Medulla oblongata (tissue), 1 donor: Measurements from ENCODE around the gene MIDN.

ENCODE experiments used
- DNase-seq: peaks from one replicate; pipeline ENCODE4 v3.0.0-alpha.2; 2015; ENCODE audit errors: extremely low spot score

The MIDN gene

DNA sequence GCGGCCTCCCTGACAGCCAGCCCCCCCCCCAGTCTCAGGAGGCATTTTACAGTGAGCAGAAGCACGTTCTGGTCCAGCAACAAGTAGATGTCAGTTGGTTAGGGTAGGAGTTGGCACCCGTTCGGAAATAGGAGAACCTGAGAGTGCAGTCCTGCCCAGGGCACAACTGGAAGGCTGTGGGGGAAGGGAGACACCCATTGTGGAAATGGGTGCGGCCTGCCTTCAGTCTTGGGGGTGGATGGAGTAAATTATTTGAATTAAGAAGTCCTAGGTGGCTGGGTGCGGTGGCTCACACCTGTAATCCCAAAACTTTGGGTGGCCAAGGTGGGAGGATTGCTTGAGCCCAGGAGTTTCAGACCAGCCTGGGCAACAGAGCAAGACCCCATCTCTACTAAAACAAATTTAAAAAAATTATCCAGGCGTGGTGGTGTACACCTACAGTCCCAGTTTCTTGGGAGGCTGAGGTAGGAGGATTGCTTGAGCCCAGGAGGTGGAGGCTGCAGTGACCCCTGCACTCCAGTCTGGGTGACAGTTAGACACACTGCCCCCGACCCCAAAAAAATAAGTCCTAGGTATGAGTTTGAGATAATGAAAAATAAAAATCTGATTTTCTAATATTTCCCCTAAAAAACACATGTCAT is 21.9 kb downstream of the MIDN start:
- no peak for DNase-seq

GRCh38 chr19:1270854-1271527 is 22.6 kb downstream of the MIDN start:
- no peak for DNase-seq

DNA sequence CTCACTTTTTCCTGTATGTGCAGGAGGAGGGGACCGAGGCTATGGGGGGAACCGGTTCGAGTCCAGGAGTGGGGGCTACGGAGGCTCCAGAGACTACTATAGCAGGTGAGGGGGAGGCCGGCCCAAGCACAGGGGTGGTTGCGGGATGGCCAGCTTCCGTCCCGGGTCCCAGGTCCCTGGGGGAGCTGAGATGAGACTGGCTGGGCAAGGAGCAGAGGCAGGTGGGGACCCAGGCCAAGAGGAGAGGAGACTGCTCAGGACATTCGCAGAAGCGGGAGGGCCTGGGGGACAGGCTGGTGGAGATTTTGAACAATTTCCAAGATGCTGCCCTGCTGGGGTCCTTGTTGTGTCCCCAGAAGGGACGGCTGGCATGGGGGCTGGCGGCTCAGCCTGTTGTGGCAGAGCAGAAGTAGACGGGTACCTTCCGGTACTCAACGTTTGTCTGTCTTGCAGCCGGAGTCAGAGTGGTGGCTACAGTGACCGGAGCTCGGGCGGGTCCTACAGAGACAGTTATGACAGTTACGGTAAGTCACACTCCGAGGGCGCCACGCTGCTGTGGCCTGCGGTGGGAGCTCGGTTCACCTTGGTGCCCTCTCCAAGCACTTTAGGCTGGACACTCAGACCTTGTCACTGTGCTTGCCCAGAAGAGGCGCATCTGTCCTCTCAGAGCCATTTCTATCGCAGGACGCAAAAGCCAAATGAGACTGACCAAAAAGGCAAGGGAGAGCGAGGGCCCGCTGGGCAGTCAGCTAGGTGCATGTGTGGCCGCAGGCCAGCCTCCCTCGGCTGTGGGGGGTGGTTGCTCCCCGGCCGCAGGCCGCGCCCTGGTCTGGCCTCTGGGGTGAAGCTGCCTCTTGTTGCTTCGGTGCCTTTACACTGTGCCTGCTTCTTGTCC is 23.4 kb downstream of the MIDN start:
- no peak for DNase-seq

- no peak for DNase-seq
Measured at GRCh38 chr19:1272423-1273262, 24.3 kb downstream of the MIDN start.

DNA sequence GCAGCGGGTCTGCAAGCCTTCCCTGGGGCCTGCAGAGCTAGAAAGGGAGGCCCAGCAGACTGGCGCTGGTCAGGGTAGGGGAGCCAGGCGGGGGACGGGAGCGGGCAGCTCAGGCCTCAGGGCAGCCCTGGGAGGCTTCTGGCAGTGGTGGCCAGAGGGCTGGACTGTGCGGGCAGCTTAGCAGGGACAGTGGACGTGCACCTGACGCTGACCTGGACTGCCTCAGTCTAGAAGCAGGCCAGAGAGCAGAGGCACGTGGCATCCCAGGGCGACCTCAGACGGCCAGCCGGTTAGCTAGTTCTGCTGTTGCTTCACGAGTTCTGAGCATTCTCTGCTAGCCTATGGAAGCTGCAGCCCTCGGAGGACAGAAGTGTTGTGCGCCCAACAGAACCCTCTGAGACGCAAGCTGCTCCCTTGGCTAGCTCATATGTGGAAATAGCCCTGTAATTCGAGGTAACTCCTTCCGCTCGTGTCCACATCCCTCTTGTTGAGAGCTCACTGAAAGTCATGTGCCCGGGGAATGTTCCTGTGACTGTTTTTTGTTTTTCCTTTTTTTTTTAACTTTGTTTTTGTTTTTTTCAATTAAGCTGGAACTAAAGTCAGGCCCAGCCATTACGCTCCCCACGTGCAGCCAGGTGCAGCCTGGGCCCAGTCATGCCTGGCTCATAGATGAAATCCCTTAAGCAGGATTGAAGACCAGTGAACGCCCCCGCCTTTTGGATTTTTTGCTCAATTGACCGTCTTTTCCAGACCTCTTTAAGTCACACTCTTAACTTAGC is 25.1 kb downstream of the MIDN start:
- no peak for DNase-seq

DNA sequence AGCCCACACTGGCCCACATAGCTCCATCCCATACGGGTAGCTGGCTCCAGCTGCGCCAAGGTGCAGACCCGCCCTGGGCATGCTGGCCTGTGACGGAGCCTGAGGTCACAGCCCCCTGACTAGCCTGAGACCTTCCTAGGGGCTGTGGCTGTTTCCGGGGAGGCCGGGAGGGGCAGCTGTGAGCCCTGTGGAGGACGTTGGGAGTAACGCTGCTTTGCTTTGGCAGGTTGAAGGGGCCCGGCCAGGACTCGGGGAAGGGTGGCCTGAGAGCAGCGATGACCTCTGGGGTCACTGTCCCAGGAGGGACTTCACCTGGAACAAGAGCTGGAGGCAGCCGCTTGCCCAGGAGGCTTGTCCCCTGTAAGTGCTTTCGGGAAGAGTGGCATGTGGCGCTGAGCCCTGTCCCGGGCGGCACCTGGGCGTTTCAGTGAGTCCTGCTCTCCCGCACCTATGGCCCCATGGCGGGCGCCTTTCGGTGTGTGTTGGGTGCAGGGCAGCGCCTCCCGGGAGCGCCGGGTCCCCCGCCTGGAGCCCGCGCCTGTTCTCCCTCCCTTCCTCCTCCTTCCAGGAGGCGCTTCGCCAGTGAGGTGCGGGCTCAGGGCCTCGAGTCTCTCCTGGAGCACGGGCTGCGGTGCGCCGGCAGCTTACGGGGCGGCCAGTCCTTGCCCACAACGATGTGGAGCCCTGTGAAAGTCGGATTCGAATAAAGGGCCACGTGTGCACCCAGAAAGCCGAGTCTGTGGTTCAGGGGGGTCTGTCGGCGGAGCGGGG is 25.9 kb downstream of the MIDN start:
- DNase-seq, result no peak

- DNase-seq, result no peak
Measured at GRCh38 chr19:1274852-1275259, 26.5 kb downstream of the MIDN start.

- peak; percentile 95 for DNase-seq
Measured at GRCh38 chr19:1275260-1275975, 27.0 kb downstream of the MIDN start, which contains the start of gene FAM174C. Gene FAM174C, plus strand, starts transcription at chr19:1275530. Its CDS starts 20 bp downstream, at chr19:1275550.

GRCh38 chr19:1275976-1276627 is 27.7 kb downstream of the MIDN start:
- DNase-seq, result no peak

DNA sequence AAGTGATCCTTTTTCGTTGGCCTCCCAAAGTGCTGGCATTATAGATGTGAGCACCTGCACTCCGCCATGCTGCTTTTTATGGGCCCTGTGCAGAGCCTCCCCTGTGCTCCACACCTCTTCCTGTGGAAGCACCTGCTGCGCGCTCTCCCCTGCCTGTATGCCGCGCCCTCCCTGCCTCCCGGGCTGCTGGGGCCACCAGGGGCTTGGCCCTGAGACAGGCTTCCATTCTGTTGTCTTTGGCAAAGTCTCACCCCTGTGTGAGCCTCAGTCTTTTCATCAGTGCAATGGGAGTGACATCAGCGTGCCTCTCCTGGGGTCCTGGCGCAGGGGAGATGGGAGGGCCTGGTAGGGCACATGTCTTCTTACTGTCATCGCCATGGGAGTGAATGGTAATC is 28.2 kb downstream of the MIDN start:
- DNase-seq, result no peak

DNA sequence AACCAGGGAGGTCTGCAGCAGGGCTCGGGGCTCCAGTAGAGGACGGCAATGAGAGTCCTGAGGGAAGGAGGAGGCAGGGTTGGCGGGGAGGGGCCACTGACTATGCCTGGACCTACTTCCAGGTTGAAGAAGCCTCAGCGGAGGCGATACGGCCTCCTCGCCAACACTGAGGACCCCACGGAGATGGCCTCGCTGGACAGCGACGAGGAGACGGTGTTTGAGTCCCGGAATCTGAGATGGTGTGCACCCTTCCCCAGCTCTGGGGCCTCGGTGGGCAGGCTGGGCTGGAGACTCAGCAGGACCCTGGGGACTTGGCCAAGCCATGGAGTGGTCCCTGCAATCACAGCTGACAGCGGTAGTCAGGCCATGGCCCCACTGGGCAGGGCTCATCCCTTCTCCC is 28.7 kb downstream of the MIDN start:
- DNase-seq, result no peak

DNA sequence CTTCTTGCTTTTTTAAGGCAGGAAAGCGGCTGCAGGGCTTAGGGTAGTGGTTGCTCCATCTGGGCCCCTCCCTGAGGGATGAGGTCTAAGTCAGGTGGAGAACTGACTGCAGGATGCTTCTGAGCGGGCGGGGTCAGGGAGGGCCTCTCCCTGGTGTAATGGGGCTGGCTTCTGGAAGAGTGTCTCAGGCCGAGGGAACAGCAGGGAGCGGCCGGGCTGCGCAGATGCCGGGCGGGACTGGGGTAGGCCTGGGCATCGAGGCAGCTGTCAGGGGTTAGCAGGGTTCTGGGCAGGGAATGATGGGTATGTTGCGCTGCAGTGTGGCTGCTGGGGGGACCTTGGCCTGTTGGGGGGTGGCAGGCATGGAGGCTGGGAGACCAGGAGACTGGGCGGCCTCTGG is 29.7 kb downstream of the MIDN start:
- no peak for DNase-seq

DNA sequence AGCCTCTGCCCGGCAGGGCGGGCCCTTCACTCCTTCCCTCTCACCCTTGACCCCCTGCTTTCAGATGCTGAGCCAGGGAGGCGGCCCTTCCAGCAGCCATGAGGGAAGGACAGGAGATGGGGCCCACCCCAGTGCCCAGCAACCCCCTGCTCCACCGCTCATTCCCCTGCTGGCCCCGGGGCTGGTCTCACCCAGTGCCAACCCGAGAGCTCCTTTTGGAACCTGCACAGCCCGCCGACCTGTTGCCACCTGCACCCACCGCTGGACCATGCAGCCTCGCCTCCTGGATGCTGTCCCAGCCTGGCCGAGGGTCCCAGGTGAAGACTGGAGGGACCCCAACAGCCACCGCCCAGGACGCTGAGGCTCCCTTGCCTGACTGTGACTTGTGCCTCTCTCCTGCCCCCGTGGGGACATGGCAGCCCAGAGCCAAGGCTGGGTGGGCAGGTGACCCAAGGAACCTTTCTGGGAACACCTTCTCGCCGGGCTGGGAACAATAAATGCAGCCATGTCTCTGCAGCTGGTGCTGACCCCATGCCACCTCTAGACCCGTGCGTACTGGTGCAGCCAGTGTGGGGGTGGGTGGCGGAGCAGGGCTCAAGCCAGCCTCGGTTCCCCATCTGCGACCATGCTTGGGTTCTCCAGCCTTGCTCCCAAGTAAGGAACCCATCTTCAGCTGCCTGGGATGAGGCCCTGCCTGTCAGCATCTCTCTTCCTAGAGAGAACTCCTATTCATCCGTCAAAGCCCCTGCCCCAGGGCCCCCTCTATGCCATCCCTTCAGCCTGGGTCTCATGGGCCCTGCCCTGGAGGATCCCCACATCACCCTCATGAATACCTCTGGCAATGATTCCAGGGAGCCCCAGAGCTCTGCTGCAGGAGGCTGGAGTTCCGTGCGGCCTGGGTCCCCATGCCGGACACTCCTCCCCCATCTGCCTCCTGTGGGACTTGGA is 30.6 kb downstream of the MIDN start:
- no peak for DNase-seq

DNA sequence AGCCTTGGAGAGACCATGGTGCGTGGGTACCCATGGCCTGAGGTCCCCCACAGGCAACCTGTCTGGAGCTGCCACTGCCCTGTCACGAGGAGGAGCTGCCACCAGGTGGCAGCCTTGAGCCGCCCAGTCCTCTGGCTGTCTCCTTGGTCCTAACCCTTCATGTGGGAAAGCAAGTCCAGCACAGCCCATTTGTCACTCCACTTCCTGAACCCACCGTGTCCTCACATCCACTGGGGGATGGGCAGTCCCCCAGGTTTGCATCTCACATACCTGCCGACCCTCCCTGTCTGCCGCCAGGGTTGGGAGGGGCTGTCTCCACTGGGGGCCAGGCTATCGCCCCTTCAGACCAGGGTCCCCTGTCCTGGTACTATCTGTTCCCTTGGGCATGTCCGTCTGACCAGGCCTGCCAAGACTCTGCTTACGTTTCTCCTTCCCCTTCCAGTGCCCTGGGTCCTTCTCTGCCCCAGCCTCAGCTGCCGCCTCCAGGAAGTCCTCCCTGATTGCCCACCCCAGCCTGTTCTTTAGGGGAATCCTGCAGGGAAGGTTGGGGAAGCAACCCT is 31.5 kb downstream of the MIDN start:
- DNase-seq, result peak; percentile 89

DNA sequence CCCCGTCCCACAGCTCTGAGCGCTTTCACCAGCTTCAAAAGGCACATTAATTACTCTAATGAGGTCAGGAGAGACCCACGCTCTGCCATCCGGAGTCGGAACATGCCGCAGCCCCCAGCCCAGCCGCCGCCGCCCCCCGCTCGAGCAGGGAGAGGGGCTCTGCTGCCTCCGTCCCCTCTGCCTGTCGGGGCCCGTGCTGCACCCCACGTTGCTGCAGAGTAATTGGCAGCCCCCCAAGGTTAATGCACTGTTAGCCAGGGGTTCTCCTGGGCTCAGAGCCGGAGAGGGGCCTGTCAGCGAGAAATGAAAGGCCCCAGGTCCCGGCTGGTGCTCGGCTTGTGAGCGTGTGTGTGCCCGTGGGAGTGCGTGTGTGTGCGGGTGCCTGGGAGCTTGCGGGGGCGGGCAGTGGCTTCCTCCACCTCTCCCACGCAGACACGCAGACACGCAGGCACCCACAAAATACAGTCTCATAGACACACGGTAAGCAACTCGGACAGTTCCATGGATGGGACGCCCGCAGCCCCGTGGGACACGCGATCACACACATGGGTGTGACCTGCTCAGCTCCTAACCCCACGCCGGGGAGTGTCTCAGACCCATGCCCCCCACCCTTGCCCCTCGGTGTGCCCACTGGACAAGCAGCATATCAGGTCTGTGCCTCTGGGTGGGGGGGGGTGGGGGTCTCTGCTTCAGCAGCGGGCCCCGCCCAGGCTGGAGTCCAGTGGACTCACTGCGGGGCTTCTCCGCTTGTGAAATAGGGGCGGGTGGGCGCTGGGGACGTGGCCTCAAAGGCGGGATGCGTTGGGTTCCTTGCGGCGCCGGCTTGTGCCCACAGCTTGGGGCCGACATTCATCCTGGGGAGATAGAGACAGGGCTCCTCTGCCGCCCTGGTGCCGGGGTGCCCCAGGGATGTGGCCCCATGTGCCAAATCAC is 32.5 kb downstream of the MIDN start:
- DNase-seq, result no peak

DNA sequence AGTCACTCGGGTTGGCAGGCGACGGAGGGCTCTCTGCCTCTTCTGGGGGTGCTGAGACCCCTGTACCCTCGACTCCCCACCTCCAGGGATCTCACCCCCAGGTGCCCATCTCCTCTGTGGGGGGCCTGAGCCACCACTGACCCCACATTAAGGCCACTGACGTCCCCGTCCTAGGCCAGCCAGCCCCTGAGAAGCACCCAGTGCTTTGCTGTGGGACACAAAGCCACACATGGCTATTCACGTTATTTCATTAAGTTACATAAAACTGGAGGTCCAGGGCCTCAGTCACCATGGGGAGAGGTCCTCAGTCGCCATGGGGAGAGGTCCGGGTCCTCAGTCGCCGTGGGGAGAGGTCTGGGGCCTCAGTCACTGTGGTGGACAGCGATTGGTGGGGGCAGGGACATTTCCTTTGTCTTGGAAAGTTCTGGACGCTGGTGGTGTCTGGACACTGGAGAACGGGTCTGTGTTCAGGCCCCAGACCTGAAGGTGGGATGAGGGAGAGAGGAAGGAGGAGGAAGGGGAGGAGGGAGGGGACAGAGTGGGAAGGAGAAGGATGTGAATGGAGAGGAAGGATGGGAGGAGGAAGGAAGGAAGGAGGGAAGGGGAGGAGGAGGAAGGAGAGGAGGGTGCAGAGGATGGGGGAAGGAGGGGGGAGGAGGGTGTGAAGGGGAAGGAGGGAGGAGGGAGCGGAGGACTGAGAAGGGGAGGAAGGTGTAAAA is 33.3 kb downstream of the MIDN start:
- no peak for DNase-seq
